ENCODE data around the gene MED20. TPM values are rescaled to one million over a fixed set of nuclear protein-coding genes. Genes with fewer than 3 reads are reported as not detected.
A peak's percentile ranks its signal among the peaks of the same experiment; 100 is the strongest.

The MED20 gene
- total RNA-seq, 4 donors from 2014 or later: 11.5 to 16.5 (median 12.1) TPM

- peak overlapping the region in 3 of 4 donors; percentile 19 to 77 (median 40) for H3K27ac ChIP-seq
- H3K36me3 ChIP-seq: peaks cover 0 to 16% of the 10 kb centered on the region in 2 donors
- in situ Hi-C loops (cut with MboI; ENCODE audit: low sequenced_read_pairs in 4 of 4): loop anchor here in 3 of 4 donors (5.0 to 25.0 kb wide), 3 partner anchors 105 to 623 kb away; partner anchors contain the start of gene UBR2 (in 1 of the 3)
- no peak for TF ChIP-seq POLR2A (IDR thresholded peaks at IDR 0.05)
- no peak for TF ChIP-seq CTCF (IDR thresholded peaks at IDR 0.05 in 4 of 5, conservative IDR thresholded peaks at IDR 0.05 in 1 of 5)
- H3K9me3 ChIP-seq: no peaks in the 10 kb centered on the region
- intact Hi-C loops (cut with DNase I; ENCODE audit: low total_unique reads): no loop called here
- H3K27me3 ChIP-seq: no peaks in the 10 kb centered on the region
- H3K4me1 ChIP-seq: peaks cover 23 to 34% of the 10 kb centered on the region in 2 donors
- no peak overlapping the region for H3K4me3 ChIP-seq
- no peak for ATAC-seq
- no peak for DNase-seq
These were observed 18.4 kb upstream of the MED20 start for GRCh38 chr6:41939176-41939847.

GRCh38 chr6:41938590-41939175, 17.7 kb upstream of the MED20 start:
- Histone ChIP-seq H3K4me3 (no peak overlapping the region), H3K4me1 (peaks cover 23 to 34% of the 10 kb centered on the region in 2 donors), H3K36me3 (peaks cover 0 to 23% of the 10 kb centered on the region in 2 donors), H3K27ac (peak overlapping the region; percentile 19 to 77 (median 34)), H3K27me3 (no peaks in the 10 kb centered on the region), H3K9me3 (no peaks in the 10 kb centered on the region)
- in situ Hi-C loops (cut with MboI; ENCODE audit: low sequenced_read_pairs in 4 of 4) (loop anchor here in 3 of 4 donors (5.0 to 25.0 kb wide), 3 partner anchors 106 to 624 kb away; partner anchors contain the start of gene UBR2 (in 1 of the 3)), intact Hi-C loops (cut with DNase I; ENCODE audit: low total_unique reads) (no loop called here)
- DNase-seq (no peak), ATAC-seq (no peak)
- no peak for TF ChIP-seq POLR2A (IDR thresholded peaks at IDR 0.05)
- no peak for TF ChIP-seq CTCF (IDR thresholded peaks at IDR 0.05 in 4 of 5, conservative IDR thresholded peaks at IDR 0.05 in 1 of 5)

DNA sequence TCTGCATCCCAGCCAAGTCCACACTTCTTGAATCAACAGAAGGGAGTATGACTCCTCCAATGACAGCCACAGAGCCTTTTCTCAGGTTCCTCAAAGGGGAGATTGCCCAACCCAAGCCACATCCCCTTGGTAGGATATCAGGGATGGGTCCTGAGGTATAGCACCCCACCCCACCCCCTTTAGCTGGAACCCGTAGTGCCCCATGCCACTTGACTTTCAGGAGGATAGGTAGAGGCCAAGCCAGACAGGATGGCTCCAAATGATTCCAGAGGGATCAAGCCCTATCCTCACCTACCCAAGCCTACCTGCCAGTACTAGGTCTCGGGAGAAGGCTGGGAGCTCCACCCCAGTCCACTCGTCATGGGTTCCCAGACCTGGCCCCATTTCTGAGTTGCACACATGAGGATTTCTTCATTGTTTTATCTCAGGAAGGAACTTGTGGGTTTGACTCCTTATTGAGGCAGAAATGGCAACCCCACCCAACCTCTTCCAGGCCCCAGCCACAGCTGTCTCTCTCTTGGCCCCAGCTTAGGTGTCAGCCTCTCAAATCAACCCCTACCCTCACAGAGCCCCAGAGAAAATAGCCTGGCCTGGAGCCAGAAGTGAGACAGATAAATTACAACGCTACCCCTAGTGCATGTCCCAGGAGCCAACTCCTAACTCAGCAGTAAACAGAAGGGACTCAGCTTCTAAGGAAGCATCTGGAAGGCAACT, 17.1 kb upstream of the MED20 start:
- Histone ChIP-seq H3K27me3 (no peaks in the 10 kb centered on the region), H3K27ac (peak overlapping the region; percentile 20 to 77 (median 34)), H3K4me3 (no peak overlapping the region), H3K9me3 (no peaks in the 10 kb centered on the region), H3K4me1 (peaks cover 23 to 34% of the 10 kb centered on the region in 2 donors), H3K36me3 (peaks cover 0 to 29% of the 10 kb centered on the region in 2 donors)
- ATAC-seq (no peak), DNase-seq (no peak)
- in situ Hi-C loops (cut with MboI; ENCODE audit: low sequenced_read_pairs in 4 of 4) (loop anchor here in 3 of 4 donors (5.0 to 25.0 kb wide), 3 partner anchors 107 to 624 kb away; partner anchors contain the start of gene UBR2 (in 1 of the 3)), intact Hi-C loops (cut with DNase I; ENCODE audit: low total_unique reads) (no loop called here)
- TF ChIP-seq POLR2A (IDR thresholded peaks at IDR 0.05): no peak
- no peak for TF ChIP-seq CTCF (IDR thresholded peaks at IDR 0.05 in 4 of 5, conservative IDR thresholded peaks at IDR 0.05 in 1 of 5)

GRCh38 chr6:41937472-41937860, 16.5 kb upstream of the MED20 start:
- ATAC-seq (no peak), DNase-seq (no peak)
- intact Hi-C loops (cut with DNase I; ENCODE audit: low total_unique reads): no loop called here
- H3K4me3 ChIP-seq: no peak overlapping the region
- TF ChIP-seq CTCF (IDR thresholded peaks at IDR 0.05 in 4 of 5, conservative IDR thresholded peaks at IDR 0.05 in 1 of 5): no peak
- no peak for TF ChIP-seq POLR2A (IDR thresholded peaks at IDR 0.05)
- H3K27ac ChIP-seq: peak overlapping the region in 2 of 4 donors; percentile 20 to 77
- no peaks in the 10 kb centered on the region for H3K27me3 ChIP-seq
- in situ Hi-C loops (cut with MboI; ENCODE audit: low sequenced_read_pairs in 4 of 4): loop anchor here in 3 of 4 donors (5.0 to 25.0 kb wide), 3 partner anchors 107 to 625 kb away; partner anchors contain the start of gene UBR2 (in 1 of the 3)
- peaks cover 0 to 35% of the 10 kb centered on the region in 2 donors for H3K36me3 ChIP-seq
- H3K4me1 ChIP-seq: peaks cover 22 to 33% of the 10 kb centered on the region in 2 donors
- H3K9me3 ChIP-seq: no peaks in the 10 kb centered on the region

All from gastrocnemius medialis (tissue), 4 donors.